T-helper 1 cell (primary cell): ENCODE results near the gene MEIS1.
"Not testable (repeated sequence)": the region's sequence is repeated elsewhere in the genome, so short reads cannot be mapped to it uniquely, and the experiment has no call there.

Experiments
- DNase-seq, 5 donors: peaks; one replicate each; pipeline ENCODE4 v3.0.0-alpha.2; 2012 to 2020

MEIS1 gene

GRCh38 chr2:66470199-66470598 is 35.3 kb downstream of the MEIS1 start:
- no peak for DNase-seq

DNA sequence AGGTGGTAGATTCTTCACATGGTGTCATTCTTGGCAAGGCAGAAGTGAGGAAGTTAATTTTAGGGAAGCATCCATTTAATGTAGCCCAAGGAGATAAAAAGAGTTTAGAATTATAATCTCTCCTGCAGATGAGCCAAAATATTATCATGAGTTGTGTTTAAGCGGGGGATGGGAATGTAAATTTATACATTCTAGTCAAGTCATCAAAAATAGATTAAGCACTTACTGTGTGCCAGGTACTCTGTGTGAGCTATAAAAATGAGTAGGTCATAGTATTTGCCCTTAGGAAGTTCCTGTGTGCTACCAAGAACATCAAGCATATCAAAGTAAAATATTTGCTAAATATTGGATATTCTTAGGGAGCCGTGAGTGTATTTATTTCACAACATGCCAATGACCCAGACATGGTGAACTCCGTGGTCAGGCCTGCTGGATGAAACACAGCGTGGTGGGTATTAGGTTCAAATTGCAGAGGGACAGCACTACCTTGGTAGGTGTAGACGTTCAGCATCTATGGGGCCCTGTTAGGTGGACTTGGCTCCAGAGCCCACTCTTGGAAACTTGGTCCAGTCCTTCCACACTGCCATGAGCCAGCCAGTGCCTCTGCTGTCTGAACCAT is 37.4 kb downstream of the MEIS1 start:
- DNase-seq, result no peak

GRCh38 chr2:66477135-66477842 is 42.4 kb downstream of the MEIS1 start:
- DNase-seq, result no peak

- DNase-seq, result no peak
Observed at GRCh38 chr2:66478299-66478698, 43.4 kb downstream of the MEIS1 start.

DNA sequence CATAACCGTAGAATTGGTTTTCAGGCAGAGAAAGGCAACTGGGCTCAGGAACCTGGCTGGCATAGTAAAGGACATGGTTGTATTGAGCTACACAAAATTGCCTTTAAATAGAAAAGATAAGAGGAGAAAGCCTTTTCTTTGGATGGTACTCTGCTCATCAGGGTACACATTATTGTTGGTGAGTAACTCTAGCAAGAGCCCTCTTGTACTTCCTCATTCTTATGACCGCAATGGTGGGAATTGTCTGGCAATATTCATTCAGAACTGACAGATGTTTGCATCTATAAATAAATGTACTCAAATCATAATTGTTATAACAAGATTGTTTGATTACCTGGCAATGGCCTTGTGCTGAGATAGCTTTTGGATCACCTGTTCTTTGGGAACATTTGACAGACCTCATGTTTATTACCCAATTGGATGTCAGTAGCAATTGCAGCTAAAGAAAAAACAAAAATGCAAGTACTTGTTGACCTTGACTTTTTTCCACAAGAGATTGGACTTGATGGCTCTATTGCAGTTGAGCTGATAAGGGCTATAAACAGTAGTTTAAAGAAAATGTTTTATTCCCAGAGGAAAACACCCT is 43.9 kb downstream of the MEIS1 start:
- DNase-seq, result no peak

GRCh38 chr2:66481100-66481549 is 46.2 kb downstream of the MEIS1 start:
- DNase-seq, result no peak

GRCh38 chr2:66485252-66485651 is 50.3 kb downstream of the MEIS1 start:
- DNase-seq, result not testable (repeated sequence)

DNA sequence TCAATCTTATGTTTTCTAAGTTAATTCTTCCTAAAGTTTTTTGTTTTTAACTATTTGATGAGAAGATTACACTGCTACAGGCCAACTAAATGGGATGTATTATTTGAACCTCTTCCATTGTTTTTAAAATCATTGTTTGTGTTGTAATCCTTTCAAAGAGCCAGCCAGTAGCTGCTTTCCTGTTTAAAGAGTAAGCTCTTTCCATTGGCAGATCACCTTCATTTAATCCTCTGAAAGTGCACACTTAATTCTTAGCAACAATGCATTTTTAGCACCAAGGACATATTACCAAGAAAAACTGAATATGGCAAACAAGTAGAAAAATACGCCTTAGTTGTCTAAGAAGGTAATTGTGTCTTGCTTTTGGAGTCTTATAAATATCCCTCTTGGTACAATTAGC is 54.0 kb downstream of the MEIS1 start:
- no peak for DNase-seq

GRCh38 chr2:66489436-66489835 is 54.5 kb downstream of the MEIS1 start:
- DNase-seq, result no peak

DNA sequence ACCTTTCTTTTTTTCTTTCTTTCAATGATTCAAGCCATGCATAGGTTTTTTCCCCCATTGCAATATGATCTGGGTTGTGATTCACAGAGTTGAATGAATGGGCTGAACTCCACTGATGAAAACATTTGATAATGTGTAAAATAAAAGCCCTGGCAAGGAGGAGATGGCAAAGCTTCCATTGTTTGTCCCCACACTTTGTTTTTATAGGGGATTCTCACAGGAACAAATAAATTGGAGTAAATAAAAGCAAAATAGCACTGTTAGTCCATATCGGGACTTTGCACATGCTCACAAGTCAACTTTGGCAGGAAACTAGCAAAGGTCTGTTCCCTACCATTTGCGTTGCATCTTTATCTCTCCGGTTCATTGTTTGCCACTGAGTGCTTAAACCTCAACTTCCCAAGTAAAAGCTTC is 55.7 kb downstream of the MEIS1 start:
- DNase-seq, result no peak

GRCh38 chr2:66494708-66495107 is 59.8 kb downstream of the MEIS1 start:
- DNase-seq, result no peak

DNA sequence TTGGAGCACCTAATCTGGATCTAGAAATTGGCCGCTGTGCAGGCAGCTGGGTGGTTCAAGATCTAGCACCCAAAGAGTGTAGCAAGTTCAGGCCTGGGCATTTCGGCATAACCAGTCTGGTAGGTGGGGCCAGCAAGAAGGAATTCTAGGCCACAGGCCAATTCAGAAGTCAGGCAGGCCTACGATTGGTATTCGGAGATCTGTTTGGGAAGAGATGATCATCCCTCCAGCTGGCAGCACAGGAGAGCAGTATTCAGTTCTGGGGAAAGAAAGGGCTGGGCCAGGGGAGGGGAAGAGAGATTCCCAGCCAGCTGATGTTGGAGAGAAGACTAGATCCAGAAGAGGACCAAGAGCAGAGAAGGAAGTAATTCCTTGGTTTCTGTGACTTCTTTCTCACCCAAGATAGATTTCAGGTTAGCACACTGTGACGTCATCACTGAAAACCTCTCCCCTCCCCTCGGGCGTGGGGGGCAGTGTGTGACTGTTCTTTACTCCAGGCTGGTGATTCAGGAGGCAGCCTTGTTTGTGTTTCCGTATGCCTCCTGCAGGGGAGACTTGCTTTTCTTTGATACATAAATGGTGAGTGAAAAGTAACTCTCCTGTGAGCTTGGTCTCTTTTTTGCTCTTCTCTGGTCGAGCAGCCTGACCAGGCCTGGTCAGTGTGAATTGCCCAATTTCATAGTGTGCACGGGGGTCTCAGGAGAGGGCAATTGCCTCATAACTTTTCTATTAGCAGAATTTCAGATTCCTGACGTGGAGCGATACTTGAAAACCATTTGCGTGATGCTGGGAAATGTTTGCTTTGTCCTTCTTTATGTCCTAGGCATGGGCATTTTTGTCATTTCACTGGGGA is 61.1 kb downstream of the MEIS1 start:
- DNase-seq, result no peak

GRCh38 chr2:66496670-66497420 is 61.9 kb downstream of the MEIS1 start:
- DNase-seq, result no peak

- DNase-seq, result no peak
Observed at GRCh38 chr2:66497431-66498288, 62.7 kb downstream of the MEIS1 start.

- no peak for DNase-seq
Observed at GRCh38 chr2:66498289-66498975, 63.5 kb downstream of the MEIS1 start.

- DNase-seq, result no peak
Observed at GRCh38 chr2:66501267-66501666, 66.3 kb downstream of the MEIS1 start.

DNA sequence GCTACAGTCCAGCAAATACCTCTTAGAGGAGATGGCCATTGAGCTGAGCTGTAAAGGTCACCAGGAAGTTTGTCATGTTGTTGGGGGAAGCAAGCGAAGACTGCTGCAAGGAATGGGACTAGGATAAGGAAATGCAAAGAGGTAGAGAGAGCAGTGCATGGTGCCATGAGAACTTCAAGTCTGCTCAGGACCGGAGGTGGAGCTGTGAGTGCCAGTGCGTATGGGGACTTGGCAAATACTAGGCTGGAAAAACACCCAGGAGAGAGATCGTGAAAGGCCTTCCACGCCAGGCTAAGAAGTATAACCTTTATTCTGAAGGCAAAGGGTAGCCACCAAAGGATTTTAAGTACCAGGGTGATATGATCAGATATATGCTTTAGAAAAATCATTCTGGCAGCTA is 71.3 kb downstream of the MEIS1 start:
- DNase-seq, result no peak

GRCh38 chr2:66507673-66508201 is 72.8 kb downstream of the MEIS1 start:
- DNase-seq, result no peak

GRCh38 chr2:66508484-66509071 is 73.7 kb downstream of the MEIS1 start:
- DNase-seq, result no peak

- DNase-seq, result no peak
Observed at GRCh38 chr2:66509326-66509811, 74.4 kb downstream of the MEIS1 start.
